PFSK-1 (cell line): Measurements from ENCODE around the gene CCR3.

Experiments used
- FOXP2 ChIP-seq: optimal IDR thresholded peaks from 2 replicates; pipeline ENCODE3; 2011; ENCODE audit warnings: borderline replicate concordance, control low read depth, inconsistent platforms; ENCODE audit not compliant: insufficient read depth; ENCODE audit errors: extremely low read length, extremely low read depth
- POLR2AphosphoS5 ChIP-seq: IDR thresholded peaks from 2 replicates; pipeline ENCODE4 v1.6.1; 2012; ENCODE audit warnings: low read depth, mild to moderate bottlenecking, control low read depth, low read length, moderate library complexity
- REST ChIP-seq, 2 experiments: IDR thresholded peaks; 2 replicates each; pipeline versions ENCODE4 v1.6.1 to v1.8.0; 2011 to 2012; ENCODE audit warnings: low read depth in 2 of 2, low read length in 2 of 2, control low read depth in 1 of 2, inconsistent platforms in 1 of 2, mild to moderate bottlenecking in 1 of 2, moderate library complexity in 1 of 2; ENCODE audit not compliant: insufficient read depth in 1 of 2
- SIN3A ChIP-seq: IDR thresholded peaks from 2 replicates; pipeline ENCODE4 v1.6.1; 2012; ENCODE audit warnings: mild to moderate bottlenecking, low read length, moderate library complexity, borderline replicate concordance; ENCODE audit not compliant: insufficient read depth
- TAF1 ChIP-seq: IDR thresholded peaks from 2 replicates; pipeline ENCODE4 v1.6.1; 2012; ENCODE audit warnings: low read length, control low read depth, borderline replicate concordance; ENCODE audit not compliant: insufficient read depth

The CCR3 gene

DNA sequence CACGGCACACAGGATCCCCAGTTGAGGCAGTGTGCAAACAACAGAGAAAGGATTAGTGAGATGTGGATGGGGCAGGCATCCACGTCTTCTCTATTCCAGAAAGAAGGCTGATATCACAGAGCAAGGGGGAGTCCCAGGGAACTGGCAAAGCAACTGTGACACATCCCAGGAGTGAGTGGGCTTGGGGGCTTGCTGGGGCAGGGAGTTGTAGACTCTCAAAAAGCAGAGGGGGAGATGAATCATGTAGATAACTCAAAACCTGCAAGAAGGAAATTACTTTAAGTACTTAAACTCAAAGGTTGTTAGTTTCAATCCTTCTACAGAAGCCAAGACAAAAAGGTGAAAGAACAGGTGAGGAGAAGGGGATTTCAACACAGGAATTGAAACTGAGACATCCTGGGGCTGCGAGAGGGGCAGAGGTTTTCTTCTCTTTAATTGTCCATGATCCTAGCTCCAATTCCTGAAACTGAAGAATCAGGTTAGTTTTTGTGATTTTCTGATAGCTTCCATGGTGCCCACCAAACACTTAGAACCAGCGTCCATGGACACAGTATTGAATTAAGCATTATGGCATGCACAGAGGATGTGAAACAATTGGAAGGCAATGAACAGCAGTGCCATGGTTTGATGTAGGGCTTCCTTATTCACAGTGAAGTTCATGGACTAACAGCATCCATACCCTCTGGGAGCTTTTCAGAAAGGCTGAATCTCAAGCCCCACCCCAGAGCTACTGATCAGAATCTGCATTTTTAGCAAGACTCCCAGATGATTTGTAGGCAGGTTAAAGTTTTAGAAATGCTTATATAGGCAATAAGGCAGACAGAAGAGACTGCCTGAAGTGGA, 52.0 kb downstream of the CCR3 start:
- TF ChIP-seq REST (IDR thresholded peaks at IDR 0.05; ENCODE audit: insufficient read depth in 1 of 2, low read depth in 2 of 2, low read length in 2 of 2) (no peak), TAF1 (no peak), POLR2AphosphoS5 (no peak), SIN3A (no peak), FOXP2 (no peak)

DNA sequence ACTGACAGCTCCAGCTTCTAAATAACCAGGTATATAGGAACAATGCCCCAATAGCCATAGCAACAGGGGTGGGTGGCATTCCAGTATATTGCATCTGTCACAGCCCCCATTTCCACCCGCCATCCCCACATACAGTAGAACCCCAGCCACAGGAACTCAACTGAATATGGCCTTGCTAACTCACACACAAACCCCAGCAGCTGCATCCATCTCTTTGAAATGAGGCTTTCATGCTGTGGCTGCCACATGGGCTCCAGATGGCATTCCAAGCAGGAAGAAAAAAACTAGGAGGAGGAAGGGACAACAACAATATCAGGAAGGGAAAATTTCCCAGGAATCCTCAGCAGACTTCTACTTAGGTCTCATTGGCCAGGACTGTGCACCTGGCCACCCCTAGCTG, 54.6 kb downstream of the CCR3 start:
- TF ChIP-seq FOXP2 (no peak), TAF1 (no peak), REST (IDR thresholded peaks at IDR 0.05; ENCODE audit: insufficient read depth in 1 of 2, low read depth in 2 of 2, low read length in 2 of 2) (no peak), SIN3A (no peak), POLR2AphosphoS5 (no peak)

GRCh38 chr3:46297658-46298423, 55.6 kb downstream of the CCR3 start:
- no peak for TF ChIP-seq POLR2AphosphoS5

DNA sequence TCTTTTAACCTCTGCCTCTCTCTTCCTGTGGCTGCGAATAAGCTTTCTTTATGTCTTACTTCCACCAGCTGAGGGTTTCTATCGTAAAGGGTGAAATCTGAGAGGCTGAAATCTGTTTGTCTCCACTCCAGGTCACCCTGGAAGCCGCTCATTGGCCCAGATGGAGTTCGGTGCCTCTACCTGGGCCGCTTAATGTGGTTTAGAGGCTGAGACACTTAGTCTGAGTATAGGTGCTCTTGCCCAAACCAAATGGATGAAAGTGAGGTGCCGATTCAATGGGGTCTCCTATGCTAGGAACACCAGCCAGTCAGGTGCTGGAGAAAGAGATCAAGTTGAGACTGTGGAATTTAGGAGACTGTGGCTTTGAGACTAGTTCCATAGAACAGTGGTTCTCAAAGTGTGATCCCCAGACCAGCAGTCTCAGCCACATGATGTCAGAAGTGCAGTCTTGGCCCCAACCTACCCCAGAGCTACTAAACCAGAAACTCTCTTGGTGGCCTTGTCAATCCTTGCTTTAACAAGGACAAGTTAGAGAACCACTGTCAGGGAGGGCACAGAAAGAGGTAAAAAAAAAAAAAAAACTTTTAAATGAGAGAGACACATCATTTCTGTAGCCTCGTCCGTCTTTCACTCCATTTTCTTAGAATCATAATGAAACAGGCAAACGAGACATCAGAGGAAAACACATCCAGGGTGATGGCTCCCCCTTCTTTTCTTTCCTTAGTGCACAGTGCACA, 56.8 kb downstream of the CCR3 start:
- TF ChIP-seq SIN3A: no peak

- no peak for TF ChIP-seq TAF1
- TF ChIP-seq POLR2AphosphoS5: no peak
- no peak for TF ChIP-seq FOXP2
- no peak for TF ChIP-seq REST (IDR thresholded peaks at IDR 0.05; ENCODE audit: insufficient read depth in 1 of 2, low read depth in 2 of 2, low read length in 2 of 2)
- no peak for TF ChIP-seq SIN3A
Measured at GRCh38 chr3:46299608-46300460, 57.6 kb downstream of the CCR3 start.
